NT2/D1 (cell line): Measurements from ENCODE around the gene JMJD7.

Experiments used
- SUZ12 ChIP-seq: IDR thresholded peaks from 2 replicates; pipeline ENCODE4 v1.6.1; 2011; ENCODE audit not compliant: insufficient read length, insufficient read depth; ENCODE audit errors: extremely low read depth
- ZNF274 ChIP-seq: IDR thresholded peaks from 2 replicates; pipeline ENCODE4 v1.6.1; 2011; ENCODE audit warnings: mild to moderate bottlenecking, low read depth, low read length

- TF ChIP-seq ZNF274 = no peak
- no peak for TF ChIP-seq SUZ12
Observed at GRCh38 chr15:41844814-41845213, 16.9 kb downstream of the JMJD7 start.
